ENCODE data around the gene TUBG2.

The TUBG2 gene

GRCh38 chr17:42653179-42654124 is 5.6 kb upstream of the TUBG2 start:
- ATAC-seq = peak; percentile 89
- TF ChIP-seq, protein P1, sequence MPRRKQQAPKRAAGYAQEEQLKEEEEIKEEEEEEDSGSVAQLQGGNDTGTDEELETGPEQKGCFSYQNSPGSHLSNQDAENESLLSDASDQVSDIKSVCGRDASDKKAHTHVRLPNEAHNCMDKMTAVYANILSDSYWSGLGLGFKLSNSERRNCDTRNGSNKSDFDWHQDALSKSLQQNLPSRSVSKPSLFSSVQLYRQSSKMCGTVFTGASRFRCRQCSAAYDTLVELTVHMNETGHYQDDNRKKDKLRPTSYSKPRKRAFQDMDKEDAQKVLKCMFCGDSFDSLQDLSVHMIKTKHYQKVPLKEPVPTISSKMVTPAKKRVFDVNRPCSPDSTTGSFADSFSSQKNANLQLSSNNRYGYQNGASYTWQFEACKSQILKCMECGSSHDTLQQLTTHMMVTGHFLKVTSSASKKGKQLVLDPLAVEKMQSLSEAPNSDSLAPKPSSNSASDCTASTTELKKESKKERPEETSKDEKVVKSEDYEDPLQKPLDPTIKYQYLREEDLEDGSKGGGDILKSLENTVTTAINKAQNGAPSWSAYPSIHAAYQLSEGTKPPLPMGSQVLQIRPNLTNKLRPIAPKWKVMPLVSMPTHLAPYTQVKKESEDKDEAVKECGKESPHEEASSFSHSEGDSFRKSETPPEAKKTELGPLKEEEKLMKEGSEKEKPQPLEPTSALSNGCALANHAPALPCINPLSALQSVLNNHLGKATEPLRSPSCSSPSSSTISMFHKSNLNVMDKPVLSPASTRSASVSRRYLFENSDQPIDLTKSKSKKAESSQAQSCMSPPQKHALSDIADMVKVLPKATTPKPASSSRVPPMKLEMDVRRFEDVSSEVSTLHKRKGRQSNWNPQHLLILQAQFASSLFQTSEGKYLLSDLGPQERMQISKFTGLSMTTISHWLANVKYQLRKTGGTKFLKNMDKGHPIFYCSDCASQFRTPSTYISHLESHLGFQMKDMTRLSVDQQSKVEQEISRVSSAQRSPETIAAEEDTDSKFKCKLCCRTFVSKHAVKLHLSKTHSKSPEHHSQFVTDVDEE (CRISPR knock-in tag; IDR thresholded peaks at IDR 0.05) = peak; percentile 86
- TF ChIP-seq TCF4 (CRISPR knock-in tag; IDR thresholded peaks at IDR 0.05; ENCODE audit: borderline replicate concordance) (peak; percentile 95), GLIS3 (CRISPR knock-in tag; IDR thresholded peaks at IDR 0.05) (no peak)
- TF ChIP-seq, protein P2, sequence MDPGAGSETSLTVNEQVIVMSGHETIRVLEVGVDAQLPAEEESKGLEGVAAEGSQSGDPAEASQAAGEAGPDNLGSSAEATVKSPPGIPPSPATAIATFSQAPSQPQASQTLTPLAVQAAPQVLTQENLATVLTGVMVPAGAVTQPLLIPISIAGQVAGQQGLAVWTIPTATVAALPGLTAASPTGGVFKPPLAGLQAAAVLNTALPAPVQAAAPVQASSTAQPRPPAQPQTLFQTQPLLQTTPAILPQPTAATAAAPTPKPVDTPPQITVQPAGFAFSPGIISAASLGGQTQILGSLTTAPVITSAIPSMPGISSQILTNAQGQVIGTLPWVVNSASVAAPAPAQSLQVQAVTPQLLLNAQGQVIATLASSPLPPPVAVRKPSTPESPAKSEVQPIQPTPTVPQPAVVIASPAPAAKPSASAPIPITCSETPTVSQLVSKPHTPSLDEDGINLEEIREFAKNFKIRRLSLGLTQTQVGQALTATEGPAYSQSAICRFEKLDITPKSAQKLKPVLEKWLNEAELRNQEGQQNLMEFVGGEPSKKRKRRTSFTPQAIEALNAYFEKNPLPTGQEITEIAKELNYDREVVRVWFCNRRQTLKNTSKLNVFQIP (CRISPR knock-in tag; IDR thresholded peaks at IDR 0.05; ENCODE audit: borderline replicate concordance, low read depth) = no peak

DNA sequence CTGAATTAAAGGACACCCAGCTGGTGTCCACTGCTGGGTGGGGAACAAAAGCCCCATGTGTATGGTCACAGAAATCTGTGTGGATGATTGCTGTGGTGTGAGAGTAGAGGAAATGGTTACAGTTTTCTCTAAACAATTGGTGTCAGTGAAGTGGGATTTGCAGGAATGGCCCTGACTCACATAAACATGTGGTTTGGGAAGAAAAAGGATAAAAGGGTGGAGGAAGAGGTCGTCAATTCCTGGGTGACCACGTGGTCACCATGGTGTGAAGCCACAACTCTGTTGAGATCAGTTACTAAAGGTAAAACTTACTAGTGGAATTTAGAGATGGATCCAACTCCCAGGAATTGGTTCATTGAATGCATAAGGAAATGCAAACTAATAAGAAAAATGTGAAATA is 3.6 kb upstream of the TUBG2 start:
- TF ChIP-seq PPARA (CRISPR knock-in tag; IDR thresholded peaks at IDR 0.05; ENCODE audit: borderline replicate concordance) (no peak), RARB (CRISPR knock-in tag; IDR thresholded peaks at IDR 0.05) (no peak), GLIS3 (CRISPR knock-in tag; IDR thresholded peaks at IDR 0.05) (no peak), ZFP3 (CRISPR knock-in tag; IDR thresholded peaks at IDR 0.05) (no peak)
- TF ChIP-seq, protein P1 (CRISPR knock-in tag; IDR thresholded peaks at IDR 0.05) = no peak
- ATAC-seq = no peak

DNA sequence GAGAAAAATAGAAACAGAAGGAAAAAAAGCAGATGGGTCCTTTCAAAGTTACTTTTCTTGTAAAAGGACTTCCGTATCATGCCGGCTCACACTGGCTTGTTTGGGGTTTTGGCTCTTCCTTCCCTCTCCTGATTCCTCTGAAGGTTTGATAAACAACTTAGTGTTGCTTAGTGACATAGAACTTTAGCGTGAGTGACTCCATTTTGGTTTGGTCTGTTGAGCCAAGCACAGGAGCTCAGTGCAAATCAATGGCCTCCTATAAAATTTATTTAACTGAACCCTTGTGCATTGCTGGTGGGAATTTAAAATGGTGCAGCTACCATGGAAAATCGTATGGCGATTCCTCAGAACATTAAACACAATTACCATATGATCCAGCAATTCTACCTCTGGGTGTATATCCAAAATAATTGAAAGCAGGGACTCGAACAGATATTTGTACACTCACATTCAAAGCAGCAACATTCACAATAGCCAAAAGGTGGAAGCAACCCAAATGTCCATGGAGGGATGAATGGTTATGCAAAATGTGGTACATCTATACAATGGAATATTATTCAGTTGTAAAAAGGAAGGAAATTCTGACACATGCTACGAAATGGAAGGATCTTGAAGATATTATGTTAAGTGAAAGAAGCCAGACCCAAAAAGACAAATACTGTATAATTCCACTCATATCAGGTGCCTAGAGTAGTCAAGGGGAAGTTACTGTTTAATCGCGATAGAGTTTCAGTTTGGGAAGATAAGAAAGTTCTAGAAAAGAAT is 1.1 kb upstream of the TUBG2 start:
- TF ChIP-seq ARNTL (CRISPR knock-in tag; IDR thresholded peaks at IDR 0.05; ENCODE audit: borderline replicate concordance, low read depth) (no peak), ZNF8 (CRISPR knock-in tag; IDR thresholded peaks at IDR 0.05) (peak; percentile 97)
- ATAC-seq = no peak

DNA sequence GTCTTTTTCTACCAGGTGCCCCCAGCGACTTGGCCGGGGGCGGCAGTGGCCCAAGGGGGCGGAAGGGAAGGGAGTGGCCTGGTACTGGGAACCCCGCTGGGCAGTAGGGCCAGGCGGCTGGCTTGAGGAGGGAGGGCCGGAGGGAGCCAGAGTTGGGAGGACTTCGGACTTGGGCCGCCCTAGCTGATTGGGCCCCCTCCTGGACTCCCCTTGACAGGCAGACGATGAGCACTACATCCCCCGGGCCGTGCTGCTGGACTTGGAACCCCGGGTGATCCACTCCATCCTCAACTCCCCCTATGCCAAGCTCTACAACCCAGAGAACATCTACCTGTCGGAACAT is 819 bp downstream of the TUBG2 start:
- ATAC-seq = peak; percentile 56

GRCh38 chr17:42660692-42661345 is 1.7 kb downstream of the TUBG2 start:
- peak; percentile 69 for ATAC-seq
- TF ChIP-seq ISL1 (CRISPR knock-in tag; IDR thresholded peaks at IDR 0.05) (no peak; the same call in 1 of the 2 replicates), BACH2 (CRISPR knock-in tag; IDR thresholded peaks at IDR 0.05; ENCODE audit: borderline replicate concordance) (no peak), TCF4 (CRISPR knock-in tag; IDR thresholded peaks at IDR 0.05; ENCODE audit: borderline replicate concordance) (no peak), CREB5 (CRISPR knock-in tag; IDR thresholded peaks at IDR 0.05; ENCODE audit: low read depth) (no peak), ZNF565 (CRISPR knock-in tag; conservative IDR thresholded peaks at IDR 0.05; ENCODE audit: low read depth) (no peak), ESRRG (CRISPR knock-in tag; IDR thresholded peaks at IDR 0.05) (no peak), ZC3H10 (CRISPR knock-in tag; IDR thresholded peaks at IDR 0.05) (no peak)
- TF ChIP-seq, protein P3, sequence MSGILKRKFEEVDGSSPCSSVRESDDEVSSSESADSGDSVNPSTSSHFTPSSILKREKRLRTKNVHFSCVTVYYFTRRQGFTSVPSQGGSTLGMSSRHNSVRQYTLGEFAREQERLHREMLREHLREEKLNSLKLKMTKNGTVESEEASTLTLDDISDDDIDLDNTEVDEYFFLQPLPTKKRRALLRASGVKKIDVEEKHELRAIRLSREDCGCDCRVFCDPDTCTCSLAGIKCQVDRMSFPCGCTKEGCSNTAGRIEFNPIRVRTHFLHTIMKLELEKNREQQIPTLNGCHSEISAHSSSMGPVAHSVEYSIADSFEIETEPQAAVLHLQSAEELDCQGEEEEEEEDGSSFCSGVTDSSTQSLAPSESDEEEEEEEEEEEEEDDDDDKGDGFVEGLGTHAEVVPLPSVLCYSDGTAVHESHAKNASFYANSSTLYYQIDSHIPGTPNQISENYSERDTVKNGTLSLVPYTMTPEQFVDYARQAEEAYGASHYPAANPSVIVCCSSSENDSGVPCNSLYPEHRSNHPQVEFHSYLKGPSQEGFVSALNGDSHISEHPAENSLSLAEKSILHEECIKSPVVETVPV (CRISPR knock-in tag; IDR thresholded peaks at IDR 0.05) = no peak
